C4-2B (cell line): ENCODE results near the gene ATRAID.

Experiments
- ZFX ChIP-seq: fragments of 450-650 bp; IDR thresholded peaks from 2 replicates; pipeline ENCODE4 v1.6.1; 2017
- TF ChIP-seq, protein P1 (sequence below): fragments of 450-650 bp; conservative IDR thresholded peaks from 2 replicates; pipeline ENCODE4 v1.5.1; 2017; ENCODE audit warnings: mild to moderate bottlenecking

DNA sequence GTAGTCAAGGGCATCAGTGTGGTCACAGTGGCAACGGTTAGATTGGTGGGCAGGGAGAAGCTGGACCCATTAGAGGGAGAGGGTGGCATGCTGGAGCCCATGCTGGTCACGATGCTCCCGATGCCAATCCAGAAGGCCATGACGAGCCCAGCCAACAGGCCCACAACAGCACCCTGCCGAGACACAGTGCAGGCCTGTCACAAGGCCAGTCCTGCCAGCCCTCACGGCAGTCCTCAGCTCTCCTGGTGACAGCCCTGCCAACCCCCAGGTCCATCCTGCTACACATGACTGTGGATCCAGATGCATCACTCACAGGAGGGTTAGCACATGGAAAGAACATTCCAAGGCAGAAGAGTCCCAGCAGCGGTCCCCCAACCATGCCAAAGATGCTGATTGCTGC lies 10.2 kb upstream of the ATRAID start:
- TF ChIP-seq, protein P1, sequence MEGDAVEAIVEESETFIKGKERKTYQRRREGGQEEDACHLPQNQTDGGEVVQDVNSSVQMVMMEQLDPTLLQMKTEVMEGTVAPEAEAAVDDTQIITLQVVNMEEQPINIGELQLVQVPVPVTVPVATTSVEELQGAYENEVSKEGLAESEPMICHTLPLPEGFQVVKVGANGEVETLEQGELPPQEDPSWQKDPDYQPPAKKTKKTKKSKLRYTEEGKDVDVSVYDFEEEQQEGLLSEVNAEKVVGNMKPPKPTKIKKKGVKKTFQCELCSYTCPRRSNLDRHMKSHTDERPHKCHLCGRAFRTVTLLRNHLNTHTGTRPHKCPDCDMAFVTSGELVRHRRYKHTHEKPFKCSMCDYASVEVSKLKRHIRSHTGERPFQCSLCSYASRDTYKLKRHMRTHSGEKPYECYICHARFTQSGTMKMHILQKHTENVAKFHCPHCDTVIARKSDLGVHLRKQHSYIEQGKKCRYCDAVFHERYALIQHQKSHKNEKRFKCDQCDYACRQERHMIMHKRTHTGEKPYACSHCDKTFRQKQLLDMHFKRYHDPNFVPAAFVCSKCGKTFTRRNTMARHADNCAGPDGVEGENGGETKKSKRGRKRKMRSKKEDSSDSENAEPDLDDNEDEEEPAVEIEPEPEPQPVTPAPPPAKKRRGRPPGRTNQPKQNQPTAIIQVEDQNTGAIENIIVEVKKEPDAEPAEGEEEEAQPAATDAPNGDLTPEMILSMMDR, result no peak
- no peak for TF ChIP-seq ZFX
